ENCODE data around the gene TRIM6. TPM values are rescaled to one million over a fixed set of nuclear protein-coding genes. Genes with fewer than 3 reads are reported as not detected.

The TRIM6 gene
- total RNA-seq, 6 experiments from 2014 or later = 4.0 to 9.0 (median 6.6) TPM

DNA sequence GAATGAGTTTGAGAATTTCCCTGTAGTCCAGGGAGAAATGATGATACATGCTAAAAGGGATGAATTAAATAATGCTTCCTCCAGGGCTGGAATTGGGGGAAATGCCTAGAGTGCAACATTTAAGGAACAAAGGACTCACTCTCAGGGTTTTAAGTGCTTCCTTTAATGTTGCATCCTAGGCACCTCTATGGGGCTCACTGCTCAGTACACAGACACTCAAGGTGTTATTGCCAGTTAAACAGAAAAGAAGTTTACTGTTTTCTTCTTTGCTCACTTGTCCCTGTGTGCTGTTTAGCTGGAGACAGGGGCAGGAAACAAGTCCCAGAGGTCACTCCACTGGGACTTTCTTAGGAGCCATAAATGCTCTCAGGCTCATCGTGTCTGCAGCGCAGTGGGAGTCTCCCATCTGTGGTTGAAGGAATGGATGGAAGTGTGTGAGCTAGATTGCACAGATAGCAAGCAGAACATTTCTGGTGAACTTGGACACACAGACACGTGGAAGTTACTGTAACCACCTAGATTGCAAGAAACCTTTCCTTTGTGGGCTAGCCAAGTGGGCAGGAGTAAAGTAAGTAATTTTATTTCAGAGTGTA, 39.7 kb upstream of the TRIM6 start:
- TF ChIP-seq, protein P1, sequence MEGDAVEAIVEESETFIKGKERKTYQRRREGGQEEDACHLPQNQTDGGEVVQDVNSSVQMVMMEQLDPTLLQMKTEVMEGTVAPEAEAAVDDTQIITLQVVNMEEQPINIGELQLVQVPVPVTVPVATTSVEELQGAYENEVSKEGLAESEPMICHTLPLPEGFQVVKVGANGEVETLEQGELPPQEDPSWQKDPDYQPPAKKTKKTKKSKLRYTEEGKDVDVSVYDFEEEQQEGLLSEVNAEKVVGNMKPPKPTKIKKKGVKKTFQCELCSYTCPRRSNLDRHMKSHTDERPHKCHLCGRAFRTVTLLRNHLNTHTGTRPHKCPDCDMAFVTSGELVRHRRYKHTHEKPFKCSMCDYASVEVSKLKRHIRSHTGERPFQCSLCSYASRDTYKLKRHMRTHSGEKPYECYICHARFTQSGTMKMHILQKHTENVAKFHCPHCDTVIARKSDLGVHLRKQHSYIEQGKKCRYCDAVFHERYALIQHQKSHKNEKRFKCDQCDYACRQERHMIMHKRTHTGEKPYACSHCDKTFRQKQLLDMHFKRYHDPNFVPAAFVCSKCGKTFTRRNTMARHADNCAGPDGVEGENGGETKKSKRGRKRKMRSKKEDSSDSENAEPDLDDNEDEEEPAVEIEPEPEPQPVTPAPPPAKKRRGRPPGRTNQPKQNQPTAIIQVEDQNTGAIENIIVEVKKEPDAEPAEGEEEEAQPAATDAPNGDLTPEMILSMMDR (IDR thresholded peaks at IDR 0.05) = no peak
- H3K36me3 Mint-ChIP-seq (ENCODE audit: low read depth) = no peaks in the 10 kb centered on the region
- no peak for DNase-seq
- peaks cover 8% of the 10 kb centered on the region for H3K4me1 Mint-ChIP-seq (ENCODE audit: low read depth)
- H3K4me3 Mint-ChIP-seq = no peak overlapping the region
- H3K9me3 Mint-ChIP-seq = no peaks in the 10 kb centered on the region
- no peak overlapping the region for H3K27ac Mint-ChIP-seq
- no peaks in the 10 kb centered on the region for H3K27me3 Mint-ChIP-seq (ENCODE audit: insufficient read depth)

DNA sequence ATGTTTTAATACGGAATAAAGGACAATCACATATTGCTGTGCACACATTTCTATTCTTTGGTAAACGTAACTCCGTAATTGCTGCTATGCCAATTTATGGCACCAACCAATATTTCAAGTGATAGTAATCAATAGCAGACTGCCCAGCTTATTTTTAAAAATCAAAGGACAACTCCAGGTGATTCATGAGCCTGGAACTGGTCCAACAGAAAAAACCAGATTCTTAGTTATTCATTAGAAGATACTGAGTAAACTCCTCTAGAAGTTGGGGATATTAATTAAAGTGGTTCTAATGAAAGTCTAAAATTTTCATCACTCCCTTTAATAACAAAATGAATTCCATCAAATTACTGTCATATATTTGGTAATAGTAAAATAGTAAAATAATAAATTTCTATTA, 38.7 kb upstream of the TRIM6 start:
- Mint-ChIP-seq H3K27ac (no peak overlapping the region), H3K27me3 (ENCODE audit: insufficient read depth) (no peaks in the 10 kb centered on the region), H3K4me3 (no peak overlapping the region)

DNA sequence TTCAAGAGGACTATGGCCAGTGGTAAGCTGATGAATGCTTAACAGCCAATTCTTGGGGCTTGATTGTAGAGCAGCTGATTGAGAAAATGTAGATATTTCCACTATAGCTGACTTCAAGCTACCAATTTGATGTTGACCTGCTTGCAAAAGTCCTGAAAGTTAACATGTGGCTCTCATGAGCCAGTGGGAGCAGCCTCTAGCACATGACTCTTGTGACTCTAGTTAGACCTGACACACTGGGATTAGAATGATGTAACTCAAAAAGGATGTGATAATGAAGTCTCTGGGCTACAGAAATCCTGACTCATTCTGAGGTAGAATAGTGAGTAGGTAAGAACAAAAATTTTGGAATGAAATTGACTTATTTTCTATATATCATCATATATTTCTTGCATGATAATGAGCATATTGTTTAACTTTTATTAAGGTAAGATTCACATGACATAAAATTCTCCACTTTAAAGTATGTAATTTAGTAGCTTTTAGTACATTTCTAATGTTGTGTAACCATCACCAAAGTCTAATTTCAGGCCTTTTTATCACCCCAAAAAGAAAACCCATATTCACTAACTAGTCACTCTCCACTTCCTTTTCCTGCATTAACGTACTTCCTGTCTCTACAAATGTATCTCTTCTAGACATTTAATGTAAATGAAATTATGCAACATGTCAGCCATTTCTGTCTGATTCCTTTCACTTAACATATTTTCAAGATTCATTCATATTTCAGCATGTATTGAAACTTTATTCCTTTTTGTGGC, 32.0 kb upstream of the TRIM6 start:
- Mint-ChIP-seq H3K27me3 (ENCODE audit: insufficient read depth) (no peaks in the 10 kb centered on the region), H3K36me3 (ENCODE audit: low read depth) (no peaks in the 10 kb centered on the region), H3K4me3 (no peak overlapping the region), H3K27ac (no peak overlapping the region), H3K4me1 (ENCODE audit: low read depth) (peaks cover 10% of the 10 kb centered on the region), H3K9me3 (no peaks in the 10 kb centered on the region)
- DNase-seq = peak; percentile 6
- TF ChIP-seq, protein P1 (IDR thresholded peaks at IDR 0.05) = no peak

More for the DNA sequence above, 38.7 kb upstream of the TRIM6 start:
- no peaks in the 10 kb centered on the region for H3K36me3 Mint-ChIP-seq (ENCODE audit: low read depth)
- H3K4me1 Mint-ChIP-seq (ENCODE audit: low read depth) = peaks cover 6% of the 10 kb centered on the region; the same call in 1 of the 2 replicates
- H3K9me3 Mint-ChIP-seq = no peaks in the 10 kb centered on the region
- no peak for DNase-seq
- TF ChIP-seq, protein P1 (IDR thresholded peaks at IDR 0.05) = no peak

DNA sequence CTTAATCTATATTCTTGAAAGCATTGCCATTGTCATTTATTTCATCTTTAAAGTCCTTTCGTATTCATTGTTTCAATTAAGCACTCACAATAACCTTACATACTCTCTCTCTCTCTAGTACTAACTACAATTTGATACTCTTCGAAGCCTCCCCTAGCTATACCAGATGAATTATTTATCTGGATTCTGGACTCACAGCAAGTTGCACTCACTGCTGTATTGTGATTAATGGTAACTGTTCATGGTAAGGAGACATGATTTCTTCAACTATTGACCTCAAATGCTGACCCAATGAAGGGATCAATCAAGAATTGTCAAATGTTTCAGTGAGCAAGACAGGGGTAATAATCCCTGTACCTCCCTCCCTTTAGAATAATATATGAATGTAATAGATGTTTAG, 21.8 kb upstream of the TRIM6 start:
- Mint-ChIP-seq H3K27me3 (ENCODE audit: insufficient read depth) (no peaks in the 10 kb centered on the region), H3K4me3 (no peak overlapping the region), H3K36me3 (ENCODE audit: low read depth) (no peaks in the 10 kb centered on the region), H3K9me3 (no peaks in the 10 kb centered on the region), H3K4me1 (ENCODE audit: low read depth) (no peaks in the 10 kb centered on the region), H3K27ac (no peak overlapping the region)
- TF ChIP-seq, protein P1 (IDR thresholded peaks at IDR 0.05) = no peak
- DNase-seq = no peak

DNA sequence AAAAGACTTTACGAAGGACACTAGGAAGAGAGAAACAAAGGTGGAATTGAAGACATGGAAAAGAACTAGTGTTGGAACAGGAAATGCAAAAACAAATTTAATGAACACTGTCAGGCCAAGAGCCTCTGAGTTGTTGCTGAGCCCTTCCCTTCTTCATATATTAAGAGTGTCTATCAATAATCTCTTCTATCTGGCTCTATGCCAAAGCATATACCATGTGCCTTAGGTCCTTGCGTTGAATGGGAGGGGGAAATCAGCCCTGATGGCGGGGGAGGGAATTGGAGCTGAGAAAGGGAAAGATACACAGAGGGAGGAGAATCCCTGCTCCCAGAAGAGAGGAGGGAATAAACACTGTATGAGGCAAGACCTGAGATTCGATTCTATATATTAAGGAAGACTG, 21.3 kb upstream of the TRIM6 start:
- H3K4me3 Mint-ChIP-seq = no peak overlapping the region
- H3K27ac Mint-ChIP-seq = no peak overlapping the region
- TF ChIP-seq, protein P1 (IDR thresholded peaks at IDR 0.05) = no peak
- no peaks in the 10 kb centered on the region for H3K27me3 Mint-ChIP-seq (ENCODE audit: insufficient read depth)
- no peak for DNase-seq
- H3K36me3 Mint-ChIP-seq (ENCODE audit: low read depth) = no peaks in the 10 kb centered on the region
- no peaks in the 10 kb centered on the region for H3K4me1 Mint-ChIP-seq (ENCODE audit: low read depth)
- no peaks in the 10 kb centered on the region for H3K9me3 Mint-ChIP-seq

All from HFFc6 (cell line).